H4 (cell line): ENCODE measurements around the gene PHF21B. TPM values are rescaled to one million over a fixed set of nuclear protein-coding genes. Genes with fewer than 3 reads are reported as not detected.
"Not testable (repeated sequence)": the region's sequence is repeated elsewhere in the genome, so short reads cannot be mapped to it uniquely, and the experiment has no call there.

Experiments
- DNase-seq: peaks from one replicate; pipeline ENCODE4 v3.0.0-alpha.2; 2015; ENCODE audit warnings: low spot score
- total RNA-seq: library from RNA; depleted of rRNA; stranded (reverse); fragments of >200 nt; shearing (Covaris generic); gene quantifications from 2 replicates; pipeline ENCODE4 v1.2.3, GENCODE V29; 2014

Gene PHF21B
- total RNA-seq, 1 experiment from 2014 or later = 0.66 TPM

- DNase-seq = no peak
These were observed 46.9 kb downstream of the PHF21B start for GRCh38 chr22:44962741-44963454.

GRCh38 chr22:44961682-44962081, 48.1 kb downstream of the PHF21B start:
- not testable (repeated sequence) for DNase-seq

- DNase-seq = no peak
These were observed 52.7 kb downstream of the PHF21B start for GRCh38 chr22:44956840-44957767.

DNA sequence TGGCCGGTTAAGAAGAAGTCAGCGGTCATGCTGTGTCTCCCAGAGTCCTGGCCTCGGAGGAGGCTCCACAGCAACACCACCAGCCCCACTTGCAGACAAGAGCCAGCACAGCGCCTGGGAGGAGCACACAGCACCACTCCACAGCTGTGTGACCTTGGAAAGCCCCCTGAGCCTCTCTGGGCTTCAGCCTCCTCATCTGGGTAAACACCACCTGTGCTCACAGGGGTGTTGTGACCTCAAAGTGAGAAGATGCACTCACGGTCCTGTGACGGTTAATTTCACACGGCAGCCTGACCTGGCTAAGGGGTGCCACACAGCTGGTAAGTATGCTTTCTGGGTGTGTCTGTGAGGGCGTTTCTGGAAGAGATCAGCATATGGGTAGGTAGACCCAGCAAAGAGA, 54.7 kb downstream of the PHF21B start:
- DNase-seq = no peak

DNA sequence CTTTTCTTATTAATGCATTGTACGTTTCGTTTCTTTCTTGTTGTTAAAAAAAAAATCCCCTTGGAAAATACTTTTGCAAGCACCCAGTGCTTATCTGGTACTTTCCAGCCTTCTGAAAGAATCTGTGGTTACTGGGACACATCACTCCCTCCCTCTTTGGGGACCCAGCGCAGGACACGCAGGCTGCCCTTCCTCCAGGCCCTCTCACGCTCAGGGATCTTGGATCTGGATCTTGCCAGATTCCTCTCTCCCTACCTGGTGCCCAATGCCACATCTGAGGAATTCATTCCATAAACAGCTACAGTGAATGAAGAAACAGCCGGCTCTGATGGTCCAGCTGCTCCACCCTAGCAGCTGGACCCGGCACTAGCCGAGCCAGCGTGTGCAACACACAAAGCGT, 55.7 kb downstream of the PHF21B start:
- no peak for DNase-seq

DNA sequence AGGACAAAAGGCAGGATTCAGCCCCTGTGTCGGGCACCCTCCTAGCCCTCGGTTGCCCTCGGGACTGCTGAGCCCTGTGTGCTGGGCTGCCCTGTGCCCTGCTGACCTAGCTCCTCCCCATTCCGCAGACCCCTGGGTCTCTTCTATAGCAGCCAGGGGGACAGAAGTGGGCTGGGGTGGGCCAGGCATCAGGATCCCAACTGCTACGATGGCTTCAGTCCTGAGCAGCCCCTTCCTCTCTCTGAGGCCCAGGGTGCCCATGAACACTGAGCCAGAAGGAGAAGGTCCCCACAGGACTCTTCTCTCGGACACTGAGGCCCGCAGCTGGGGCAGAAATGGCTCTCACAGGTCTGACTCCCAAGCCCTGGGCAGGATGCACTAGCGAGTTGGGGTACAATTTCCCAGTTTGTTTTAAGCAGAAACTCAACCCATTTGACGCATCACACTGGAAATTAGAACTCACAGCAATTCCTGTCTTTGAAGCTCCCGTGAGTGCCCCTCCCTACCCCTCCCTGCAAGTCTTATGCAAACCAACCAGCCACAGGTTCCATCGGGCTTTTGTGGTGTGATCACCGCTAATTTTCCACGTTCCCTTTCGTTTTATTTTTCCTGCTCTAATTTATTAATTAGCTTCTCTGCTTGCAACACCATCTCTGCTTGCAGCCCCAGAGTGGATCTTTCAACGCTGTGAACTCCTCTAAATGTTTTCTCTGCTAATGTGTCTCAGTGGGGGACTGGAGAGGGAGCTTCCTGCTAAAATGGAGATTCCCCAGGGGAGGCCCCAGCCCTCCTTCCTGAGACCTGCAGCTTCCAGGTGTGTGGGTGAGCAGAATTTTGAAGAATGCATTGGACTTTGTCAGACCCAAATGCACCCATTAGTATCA, 56.7 kb downstream of the PHF21B start:
- no peak for DNase-seq

DNA sequence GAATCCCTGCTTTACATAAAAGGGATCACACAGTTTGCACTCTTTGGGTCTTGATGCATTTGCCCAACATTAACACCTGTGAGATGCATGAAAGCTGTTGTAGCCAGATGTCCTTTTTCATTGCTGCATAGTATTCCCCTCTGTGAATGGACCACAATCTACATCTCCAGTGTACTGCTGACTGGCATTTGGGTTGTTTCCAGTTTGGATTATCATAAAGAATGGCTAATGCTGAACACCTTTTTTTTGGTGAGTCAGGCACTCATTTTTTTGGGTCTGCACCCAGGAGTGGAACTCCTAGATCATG, 58.3 kb downstream of the PHF21B start:
- no peak for DNase-seq

DNA sequence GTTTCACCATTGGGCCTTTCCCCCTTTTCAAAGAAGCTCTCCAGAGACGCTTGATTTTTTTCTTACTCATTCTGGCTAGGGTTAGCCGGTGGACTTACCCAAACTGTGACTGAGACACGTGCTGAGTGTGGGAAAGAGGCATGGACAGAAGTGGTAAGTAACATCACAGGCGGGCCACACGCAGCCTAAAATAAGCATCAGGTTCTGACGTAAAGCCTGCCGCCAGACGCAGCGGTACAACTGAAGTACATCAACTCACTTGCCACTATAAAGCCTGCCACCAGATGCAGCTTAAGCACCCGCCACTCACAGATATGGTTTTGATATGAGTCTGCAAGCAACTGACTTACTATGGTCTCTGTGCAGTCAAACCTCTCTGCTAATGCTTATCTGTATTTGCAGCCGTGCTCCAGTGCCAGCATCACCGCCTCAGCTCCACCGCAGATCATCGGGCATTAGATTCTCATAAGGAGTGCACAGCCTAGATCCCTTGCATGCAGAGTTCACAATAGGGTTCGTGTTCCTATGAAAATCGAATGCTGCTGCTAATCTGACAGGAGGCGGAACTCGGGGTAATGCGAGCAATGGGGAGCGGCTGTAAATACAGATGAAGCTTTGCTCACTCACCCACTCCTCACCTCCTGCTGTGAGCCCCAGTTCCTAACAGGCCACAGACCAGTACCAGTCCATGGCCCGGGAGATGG, 58.8 kb downstream of the PHF21B start:
- DNase-seq = no peak

GRCh38 chr22:44947846-44948245, 62.0 kb downstream of the PHF21B start:
- DNase-seq = no peak

DNA sequence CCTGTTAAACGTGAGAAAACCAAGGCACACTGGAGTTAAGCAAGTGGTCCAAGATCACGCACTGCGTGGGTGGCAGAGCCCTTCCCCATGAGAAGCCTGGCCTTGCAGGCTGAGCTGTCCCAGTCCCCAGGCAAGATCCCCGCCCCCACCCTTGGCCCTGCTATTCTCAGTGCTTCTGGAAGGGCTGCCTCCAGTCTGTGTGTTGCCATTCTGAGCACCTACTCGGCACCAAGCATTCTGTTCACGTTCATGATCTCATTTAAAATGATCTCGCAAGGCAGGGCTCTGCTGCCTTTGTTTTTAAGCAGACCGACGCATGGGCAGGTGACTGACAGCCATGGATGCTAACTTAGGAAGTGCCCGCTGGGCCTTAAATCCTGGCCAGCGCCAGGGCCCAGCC, 62.8 kb downstream of the PHF21B start:
- DNase-seq = no peak

DNA sequence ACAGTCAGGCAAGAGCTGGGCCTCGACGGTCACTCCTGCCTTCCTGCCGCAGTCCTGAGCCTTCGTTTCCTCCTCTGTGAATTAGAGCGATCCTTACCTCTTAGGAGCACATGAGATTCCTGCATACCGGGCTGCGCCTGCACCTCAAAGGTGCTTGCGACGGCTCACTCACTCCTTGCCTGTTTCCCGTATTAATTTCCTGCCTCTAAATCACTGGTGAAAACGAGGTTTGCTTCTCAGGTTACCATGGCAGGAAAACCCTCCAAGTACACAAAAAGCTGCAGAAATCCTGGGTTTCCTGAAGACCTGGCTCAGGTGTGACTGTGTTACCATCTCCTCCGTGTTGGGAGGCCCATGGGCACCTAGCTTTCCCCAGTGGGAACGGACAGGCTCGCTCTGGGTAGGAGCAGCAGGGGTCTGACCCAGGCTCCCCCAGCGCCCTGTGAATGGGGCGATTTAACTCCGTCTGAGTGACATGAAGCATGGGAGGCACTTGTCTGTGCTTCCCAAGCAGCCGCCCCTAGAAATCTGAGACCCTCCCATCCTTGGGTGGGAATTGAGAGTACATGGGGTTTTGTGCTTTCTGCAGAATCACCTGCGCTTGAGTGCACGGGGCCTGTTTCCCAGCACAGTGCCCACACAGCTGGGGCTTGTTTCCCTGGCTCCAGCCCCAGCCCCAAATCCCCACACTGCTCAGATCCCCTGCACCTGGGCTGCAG, 64.8 kb downstream of the PHF21B start:
- DNase-seq = no peak

DNA sequence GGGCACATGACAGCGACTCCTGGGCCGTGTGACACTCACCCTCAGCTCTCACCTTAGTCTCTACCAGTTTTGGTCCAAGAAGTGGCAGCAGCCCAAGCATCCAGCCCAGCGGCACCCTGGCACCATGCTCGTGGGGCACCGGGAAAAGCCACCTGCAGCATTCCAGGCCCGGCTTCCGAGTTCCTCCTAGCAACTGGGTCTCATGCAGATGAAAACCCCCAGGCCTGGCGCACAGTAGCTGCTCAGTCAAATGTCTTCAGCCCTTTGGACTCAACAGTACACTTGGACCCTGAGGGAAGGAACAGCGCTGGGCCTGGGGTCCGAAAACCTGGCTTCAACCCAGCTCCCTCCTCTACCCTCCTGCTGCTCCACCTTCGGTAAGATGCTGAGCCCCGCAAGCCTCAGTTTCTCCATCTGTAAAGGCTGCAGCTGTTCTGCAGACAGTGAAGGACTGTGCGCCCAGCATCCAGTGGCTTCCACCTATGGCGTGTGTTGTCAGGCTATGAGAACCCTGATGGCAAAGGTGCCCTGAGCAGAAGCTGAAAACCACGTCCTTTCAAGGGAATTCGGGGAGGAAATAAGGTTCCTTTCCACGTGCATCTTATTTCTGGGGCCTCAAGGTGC, 66.0 kb downstream of the PHF21B start:
- no peak for DNase-seq

DNA sequence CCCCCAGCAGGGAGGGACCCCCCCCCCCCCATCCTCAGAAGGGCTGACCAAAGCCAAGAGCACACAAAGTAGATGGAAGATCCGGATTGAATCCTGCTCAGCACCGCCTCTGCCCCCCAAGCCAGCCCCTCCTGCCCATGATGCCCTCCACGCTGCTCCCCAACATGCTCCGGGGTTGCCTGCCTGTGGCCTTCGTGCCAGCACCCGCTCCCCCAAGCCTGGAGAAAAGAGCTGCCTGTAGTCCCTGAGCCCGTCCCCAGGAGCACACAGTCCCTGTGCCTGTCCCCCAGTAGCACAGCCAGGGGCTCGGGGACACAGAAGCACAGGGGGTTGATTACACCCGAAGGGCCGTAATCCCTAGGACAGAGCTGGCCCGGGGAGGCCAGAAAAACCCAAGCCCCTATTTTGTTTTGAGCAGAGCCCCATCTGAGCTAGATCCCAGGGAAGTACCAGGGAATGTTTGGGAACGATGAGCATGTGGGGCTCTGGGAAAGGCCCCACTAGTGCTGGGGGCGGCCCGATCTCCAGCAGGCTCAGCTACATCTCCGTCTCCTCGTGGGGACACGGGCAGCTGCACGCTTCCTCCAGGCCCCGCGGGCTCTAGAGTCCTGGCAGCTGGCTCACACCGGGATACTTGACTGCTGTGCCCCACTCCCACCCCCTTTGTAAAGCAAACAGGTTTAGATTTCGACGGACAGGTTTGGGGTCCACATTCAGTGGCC, 66.7 kb downstream of the PHF21B start:
- DNase-seq = no peak

- DNase-seq = no peak
These were observed 67.7 kb downstream of the PHF21B start for GRCh38 chr22:44942056-44942455.

- DNase-seq = no peak
These were observed 68.6 kb downstream of the PHF21B start for GRCh38 chr22:44941207-44941606.

DNA sequence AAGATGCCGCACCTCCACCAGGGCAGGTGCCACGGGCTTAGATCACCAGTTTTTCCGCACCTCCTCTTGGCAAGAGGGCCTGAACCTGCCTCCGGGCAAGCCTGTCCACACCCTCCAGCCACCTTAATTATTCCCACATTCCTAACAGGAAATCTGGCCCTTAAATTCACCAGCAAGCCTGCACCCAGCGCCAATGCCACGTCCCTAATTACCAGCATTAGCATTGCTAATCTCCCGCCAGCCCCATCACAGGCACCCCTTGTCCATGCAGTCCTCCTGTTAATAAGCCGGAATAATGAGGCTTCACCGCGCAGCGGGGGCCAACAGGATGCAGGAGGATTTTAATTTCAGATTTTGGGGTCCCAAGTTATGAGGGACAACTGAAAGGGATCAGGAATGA, 69.7 kb downstream of the PHF21B start:
- DNase-seq = no peak

DNA sequence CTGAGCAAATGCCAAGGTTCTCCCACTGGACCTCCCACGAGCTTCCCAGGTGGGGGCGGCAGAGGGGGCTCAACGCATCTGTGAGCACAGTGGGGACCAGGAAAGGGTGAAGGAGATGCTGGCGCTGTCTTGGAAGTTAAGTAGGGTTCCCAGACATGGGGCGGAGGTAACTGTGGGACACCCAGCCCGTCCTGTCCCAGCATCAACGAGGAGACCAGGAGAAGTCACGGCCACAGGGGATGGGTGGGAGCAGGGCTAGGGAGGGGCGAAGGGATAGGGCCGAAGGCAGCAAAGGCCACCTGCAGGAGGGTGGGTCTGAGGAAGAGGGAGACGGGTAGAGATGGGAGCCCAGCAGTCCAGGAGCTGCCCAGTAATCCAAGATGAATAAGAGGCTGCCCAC, 70.4 kb downstream of the PHF21B start:
- no peak for DNase-seq

GRCh38 chr22:44938886-44939285, 70.9 kb downstream of the PHF21B start:
- no peak for DNase-seq

DNA sequence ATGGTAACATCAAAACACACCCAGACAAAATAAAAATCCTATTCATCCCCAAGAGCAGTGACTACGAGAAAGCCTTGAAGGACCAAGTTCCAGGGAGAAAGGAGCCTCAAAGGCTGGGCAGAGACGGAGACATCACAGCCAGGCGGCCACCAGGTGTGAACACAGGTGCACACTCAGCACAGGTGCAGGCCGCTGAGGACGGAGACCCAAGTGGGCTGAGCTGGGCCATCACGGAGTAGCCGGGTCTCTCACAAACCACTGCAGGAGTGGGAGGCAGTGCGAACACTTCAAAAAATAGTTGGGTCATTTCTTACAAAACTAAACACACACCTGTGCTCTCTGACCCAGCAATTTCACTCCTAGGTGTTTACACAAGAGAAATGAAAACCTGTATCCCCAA, 72.6 kb downstream of the PHF21B start:
- no peak for DNase-seq

DNA sequence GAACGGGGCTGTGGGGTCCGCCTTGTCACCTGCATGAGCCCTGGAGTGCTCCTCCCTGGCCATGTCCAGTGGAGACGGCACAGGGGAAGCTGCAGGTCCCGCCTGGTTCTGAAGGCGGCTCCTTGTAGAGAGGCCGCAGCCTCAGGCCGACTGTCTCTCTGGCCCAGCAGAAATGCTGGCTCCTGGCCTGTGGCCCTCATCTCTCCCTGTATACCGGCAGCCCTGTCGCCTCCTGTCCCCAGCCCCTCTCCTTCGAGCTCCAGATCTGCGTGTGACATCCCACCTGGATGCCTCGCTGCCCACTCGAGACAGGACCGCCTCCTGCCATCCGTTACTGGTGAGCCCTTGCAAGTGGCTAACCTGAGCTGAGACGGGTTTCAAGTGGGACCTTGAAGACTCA, 73.6 kb downstream of the PHF21B start:
- no peak for DNase-seq
